ENCODE data around the gene EMCN.
A peak's percentile ranks its signal among the peaks of the same experiment; 100 is the strongest.
"Not testable (repeated sequence)": the region's sequence is repeated elsewhere in the genome, so short reads cannot be mapped to it uniquely, and the experiment has no call there.

Gene EMCN

DNA sequence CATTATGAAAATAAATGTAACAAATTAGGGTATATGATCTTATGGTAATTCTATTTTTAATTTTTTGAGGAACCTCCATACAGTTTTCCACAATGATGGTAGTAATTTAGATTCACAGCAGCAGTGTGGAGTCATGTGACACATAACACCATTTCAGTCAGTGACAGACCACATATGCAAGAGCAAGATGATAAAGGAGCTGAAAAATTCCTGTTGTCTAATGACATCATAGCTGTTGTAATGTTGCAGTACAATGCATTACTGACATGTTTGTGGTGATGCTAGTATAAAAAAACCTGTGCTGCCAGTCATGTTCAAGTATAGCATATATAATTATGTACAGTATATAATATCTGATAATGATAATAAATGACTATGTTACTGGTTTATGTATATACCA, 28.5 kb downstream of the EMCN start:
- DNase-seq, result no peak

DNA sequence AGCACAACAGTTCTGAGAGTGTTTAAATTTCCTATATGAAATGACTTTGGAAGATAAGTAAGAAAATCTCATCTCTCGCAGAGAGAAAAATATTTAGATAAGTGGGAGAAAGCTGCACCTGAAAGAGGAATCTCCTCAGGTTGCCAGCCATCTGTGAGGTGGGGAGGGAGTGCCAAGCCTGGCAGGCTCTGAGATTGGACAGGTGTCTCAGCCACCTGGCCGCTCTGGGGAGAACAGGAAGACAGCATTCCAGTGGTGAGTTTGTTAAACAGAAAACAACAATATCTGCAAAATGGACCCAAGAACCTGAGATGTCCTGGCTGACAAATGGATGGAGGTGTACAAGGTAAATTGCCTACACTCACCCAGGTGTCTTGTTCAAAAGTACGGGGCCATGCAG, 31.3 kb downstream of the EMCN start:
- DNase-seq, result peak; percentile 73

DNA sequence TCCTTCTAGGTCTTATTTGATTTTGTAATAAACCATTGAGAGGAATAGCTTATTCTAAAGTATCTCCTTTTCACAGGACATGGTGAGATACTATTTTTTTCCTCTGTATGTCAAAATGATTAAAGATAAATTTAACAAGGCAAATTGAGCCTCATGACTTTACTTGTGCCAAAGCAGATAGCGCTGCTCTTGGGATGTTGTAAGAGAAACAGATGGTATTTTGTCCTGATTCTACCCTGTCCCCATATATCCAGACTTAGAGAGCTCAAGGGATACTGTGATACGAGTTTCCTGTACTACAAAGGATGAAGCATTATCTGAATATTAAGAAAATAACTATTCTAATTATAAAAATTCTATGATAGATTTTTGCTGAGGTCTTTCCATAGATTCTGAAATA, 34.0 kb downstream of the EMCN start:
- peak; percentile 1 for DNase-seq

GRCh38 chr4:100479971-100480370, 37.9 kb downstream of the EMCN start:
- no peak for DNase-seq

DNA sequence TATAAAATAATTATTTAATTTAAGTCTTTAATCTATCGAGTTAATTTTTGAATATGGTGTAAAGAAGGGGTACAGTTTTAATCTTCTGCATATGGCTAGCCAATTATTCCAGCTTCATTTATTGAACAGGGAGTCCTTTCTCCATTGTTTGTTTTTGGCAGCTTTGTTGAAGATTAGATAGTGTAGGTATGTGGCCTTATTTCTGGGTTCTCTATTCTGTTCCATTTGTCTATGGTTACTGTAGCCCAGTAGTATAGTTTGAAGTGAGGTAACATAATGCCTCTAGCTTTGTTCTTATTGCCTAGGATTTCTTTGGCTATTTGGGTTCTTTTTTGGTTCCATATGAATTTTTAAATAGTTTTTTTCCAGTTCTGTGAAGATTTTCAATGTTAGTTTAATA, 48.3 kb downstream of the EMCN start:
- DNase-seq, result no peak

- DNase-seq, result no peak
These were observed 51.3 kb downstream of the EMCN start for GRCh38 chr4:100466501-100466900.

DNA sequence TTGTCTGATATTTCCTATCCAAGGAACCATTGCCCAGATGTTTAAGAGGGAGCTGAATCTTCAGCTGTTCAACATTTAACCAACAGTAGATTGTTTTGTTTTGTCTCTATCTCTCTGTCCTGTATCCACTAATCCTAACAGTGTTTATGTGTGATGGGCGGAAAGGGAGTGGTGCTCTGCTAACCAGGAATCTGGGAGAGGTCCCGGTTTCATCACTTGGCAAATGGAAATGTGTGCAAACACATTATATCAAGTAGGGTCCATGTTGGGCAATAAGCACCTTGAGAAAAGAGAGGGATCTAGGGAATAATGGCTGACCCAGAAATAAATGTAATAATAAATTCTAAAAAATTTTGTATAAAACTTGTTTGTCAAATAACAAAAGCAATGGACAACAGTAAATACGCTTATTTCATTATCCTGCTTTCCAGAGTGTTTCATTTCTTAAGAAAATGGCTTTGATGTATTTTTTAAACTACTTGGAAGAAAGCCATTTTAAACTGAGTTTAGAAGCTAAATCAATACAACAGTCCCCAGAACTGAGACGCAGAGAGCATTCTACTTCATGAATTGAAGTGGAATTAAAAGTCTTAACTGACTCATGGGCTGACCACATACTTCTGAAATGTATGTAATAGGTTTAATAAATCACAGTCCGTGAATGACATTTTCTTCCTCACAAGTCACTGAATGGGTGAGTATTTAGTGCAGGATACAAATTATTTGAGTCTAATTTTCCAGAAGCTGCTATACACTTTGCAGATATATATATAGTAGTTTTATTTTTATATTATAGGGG, 55.8 kb downstream of the EMCN start:
- DNase-seq, result no peak

- no peak for DNase-seq
These were observed 67.4 kb downstream of the EMCN start for GRCh38 chr4:100450449-100450848.

GRCh38 chr4:100431416-100431815, 86.4 kb downstream of the EMCN start:
- DNase-seq, result no peak

DNA sequence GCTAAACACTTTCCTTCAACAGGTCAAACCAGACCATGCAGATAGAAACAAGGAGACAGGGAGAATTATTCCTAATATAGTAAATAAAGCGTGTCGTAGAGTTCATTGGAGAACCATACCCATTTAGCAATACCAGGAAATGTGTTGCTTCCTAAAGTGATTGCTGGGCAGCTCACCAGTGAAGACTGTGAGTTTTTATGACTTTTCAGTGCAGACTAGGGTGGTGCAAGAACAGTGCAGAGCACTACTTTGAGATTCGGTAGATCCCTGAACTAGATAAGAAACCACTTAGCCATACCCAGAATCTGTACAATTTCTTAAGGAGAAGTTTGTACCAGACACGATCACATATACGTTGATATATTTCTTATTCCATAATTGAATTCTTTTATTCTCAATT, 87.4 kb downstream of the EMCN start:
- DNase-seq, result no peak

DNA sequence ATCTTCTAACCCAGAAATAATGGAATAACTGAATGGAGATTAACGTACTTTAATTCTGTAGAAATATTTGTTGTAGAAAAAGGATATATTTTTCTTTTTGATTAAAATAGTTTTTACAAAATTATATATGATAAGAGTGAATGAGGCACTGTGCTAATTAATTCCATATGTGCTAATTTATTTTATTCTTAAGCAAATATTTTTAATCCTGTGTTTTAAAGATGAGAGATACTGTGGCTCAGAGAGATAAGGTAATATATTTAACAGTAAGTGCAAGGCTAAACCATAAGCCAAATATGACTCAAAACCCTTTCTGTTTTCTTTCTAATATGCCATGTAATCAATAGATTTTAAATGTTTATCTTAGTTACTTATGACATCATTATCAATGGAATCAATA, 88.2 kb downstream of the EMCN start:
- DNase-seq, result no peak

- DNase-seq, result no peak
These were observed 89.8 kb downstream of the EMCN start for GRCh38 chr4:100428051-100428450.

- DNase-seq, result no peak
These were observed 93.4 kb downstream of the EMCN start for GRCh38 chr4:100424376-100424775.

- DNase-seq, result no peak
These were observed 94.9 kb downstream of the EMCN start for GRCh38 chr4:100422894-100423293.

DNA sequence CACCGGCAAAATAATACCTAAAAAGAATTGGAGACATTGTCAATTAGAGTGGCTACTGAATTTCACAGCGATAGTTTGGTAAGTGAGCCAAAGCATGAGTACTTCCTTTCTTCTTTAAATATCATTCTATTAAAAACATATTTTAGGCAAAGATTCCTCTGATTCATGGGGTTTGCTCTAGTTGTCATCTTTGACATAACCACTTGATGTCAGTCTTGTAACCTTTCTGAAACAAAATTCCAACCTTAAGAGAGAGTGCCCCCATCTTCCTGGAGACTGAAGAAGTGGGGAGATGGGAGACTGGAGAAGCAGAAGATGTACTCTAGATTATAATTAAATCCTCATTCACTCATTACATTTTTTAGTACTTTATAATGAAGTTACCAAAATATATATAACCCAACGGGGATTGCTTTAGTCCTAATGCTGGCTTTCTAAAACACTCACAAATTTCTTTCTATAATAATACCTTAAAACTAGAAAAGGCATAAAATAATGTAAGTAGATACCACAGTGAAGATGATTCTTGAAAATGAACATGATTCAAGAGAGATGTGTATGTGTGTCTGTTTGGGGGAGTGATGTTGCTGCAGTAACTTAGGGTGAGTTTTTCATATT, 96.4 kb downstream of the EMCN start:
- DNase-seq, result peak; percentile 42

DNA sequence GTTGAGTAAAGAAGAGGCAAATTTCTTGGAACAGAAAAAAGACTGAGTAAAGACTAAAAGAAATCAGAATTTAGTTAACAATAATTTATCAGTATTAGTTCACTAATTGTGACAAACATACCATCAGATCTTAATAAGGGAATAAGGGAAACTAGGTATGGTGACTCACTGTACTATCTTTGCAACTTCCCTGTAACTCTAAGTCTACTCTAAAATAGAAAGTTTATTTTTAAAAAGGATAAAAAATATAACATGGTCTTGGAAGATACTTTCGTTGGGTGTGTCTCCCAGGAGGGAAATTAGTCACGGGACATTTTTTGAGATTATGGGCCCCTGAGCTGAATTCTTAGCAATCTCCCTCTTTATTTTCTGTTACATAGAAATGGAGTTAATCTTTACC, 97.3 kb downstream of the EMCN start:
- DNase-seq, result no peak

DNA sequence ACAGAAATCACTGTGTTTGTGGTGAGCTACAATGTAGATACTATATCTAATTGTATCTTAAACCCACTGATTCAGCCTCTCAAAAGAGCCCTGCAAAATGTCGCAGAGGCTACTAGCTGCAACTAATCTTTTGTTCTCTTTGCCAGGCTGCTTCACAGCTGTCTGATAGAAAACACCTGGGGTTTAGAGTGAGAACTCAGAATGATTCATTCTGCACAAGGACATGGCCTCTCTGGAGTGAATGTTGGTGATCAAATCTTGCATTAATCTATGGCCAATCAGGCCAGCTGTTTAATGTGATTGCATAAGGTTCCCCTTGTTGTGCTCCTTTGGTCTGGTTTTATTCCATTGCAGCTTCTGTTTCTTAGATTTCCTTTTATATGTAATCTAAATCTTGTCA, 100.3 kb downstream of the EMCN start:
- no peak for DNase-seq

DNA sequence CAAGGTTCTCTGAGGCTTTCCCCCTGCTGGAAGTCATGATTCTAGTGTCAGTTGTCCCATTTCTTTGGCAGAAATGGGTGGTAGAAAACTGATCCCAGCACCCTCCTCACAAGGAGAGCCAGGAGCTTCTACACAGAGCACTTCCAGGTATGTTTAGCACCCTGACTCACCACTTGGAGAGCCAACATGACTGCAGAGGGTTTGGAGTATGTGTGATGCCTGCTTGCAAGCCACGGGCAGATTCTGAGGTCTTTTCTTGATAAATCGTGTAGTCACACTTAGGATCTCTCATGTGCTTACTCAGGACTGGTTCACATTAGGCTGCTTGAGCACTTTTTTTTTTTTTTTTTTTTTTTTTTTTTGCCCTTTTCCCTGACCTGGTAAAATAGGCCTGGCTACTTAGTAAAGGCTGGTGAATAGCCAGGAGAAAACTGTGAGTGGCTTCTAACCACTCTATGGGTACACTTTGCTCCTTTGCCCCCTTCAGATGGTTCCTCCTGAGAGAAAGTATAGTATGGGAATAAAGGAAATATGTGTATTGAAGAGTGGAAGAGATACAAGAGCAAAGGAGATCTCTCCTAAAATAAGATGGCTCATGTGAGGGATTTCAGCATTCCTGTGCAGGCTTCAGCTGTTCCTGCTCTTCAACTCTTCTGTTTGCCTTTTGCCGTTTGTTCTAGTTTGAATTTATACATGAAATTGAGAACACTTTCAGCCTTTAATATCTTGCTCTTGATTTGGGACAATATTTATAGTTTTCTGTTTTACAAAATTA, 103.6 kb downstream of the EMCN start:
- no peak for DNase-seq

- no peak for DNase-seq
These were observed 126.0 kb downstream of the EMCN start for GRCh38 chr4:100391863-100392262.

- DNase-seq, result no peak
These were observed 126.7 kb downstream of the EMCN start for GRCh38 chr4:100391086-100391485.

DNA sequence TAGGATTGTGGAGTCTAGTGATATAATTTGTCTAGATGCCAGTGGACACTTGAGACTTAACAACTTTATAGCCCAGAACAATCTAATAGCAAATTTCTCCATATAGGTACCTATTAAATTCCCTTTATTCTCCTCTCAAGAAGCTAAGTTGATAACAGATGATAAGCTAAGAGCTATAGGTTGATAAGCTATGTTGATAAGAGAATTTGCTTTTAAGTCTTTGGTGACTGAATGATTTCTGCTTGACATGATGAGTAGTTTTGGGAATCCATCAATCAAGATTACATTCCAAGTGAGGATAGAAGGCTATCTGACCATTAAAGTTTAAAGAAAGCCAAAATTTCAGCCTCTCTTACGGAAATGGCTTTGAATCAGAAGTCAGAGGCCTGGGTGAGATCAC, 131.6 kb downstream of the EMCN start:
- no peak for DNase-seq

DNA sequence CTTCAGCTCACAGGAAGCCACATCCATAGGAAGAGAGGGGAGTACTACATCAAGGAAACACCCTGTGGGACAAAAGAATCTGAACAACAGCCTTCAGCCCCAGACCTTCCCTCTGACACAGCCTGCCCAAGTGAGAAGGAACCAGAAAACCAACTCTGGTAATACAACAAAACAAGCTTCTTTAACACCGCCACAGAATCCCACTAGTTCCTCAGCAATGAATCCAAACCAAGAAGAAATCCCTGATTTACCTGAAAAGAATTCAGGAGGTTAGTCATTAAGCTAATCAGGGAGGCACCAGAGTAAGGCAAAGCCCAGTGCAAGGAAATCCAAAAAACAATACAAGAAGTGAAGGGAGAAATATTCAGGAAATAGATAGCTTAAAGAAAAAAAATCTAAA, 137.4 kb downstream of the EMCN start:
- not testable (repeated sequence) for DNase-seq

DNA sequence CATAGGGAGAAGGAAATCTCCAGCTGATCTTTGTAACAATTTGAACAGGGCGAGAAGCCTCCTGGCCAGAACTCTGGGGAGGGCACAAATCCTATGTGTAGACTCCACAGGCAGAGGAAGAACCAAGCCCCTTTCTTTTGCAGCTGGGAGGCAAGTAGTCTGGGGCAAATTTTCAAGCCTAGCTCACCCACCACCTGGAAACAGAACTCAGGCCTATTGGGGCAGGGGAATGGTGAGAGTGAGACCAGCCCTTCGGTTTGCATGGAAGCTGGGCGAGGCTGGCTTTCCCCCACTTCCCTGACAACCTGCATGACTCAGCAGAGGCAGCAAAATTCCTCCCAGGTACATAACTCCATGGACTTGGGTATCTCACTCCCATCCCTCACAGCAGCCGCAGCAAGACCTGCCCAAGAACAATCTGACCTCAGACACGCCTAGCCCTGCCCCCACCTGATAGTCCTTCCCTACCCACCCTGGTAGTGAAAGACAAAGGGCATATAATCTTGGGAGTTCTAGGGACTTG, 138.2 kb downstream of the EMCN start:
- DNase-seq, result no peak

GRCh38 chr4:100372432-100372831, 145.4 kb downstream of the EMCN start:
- peak; percentile 2 for DNase-seq

All from NCI-H2171 treated with DMSO at 0.1 percent for 48 hours (cell line).